IMR-90 (cell line): ENCODE data around the gene SERPINA12. TPM values are rescaled to one million over a fixed set of nuclear protein-coding genes. Genes with fewer than 3 reads are reported as not detected.

Experiments used
- ATAC-seq: fragments of 200-7000 bp; cut with Tn5 transposase; 2 replicates; pipeline ENCODE4 v1.9.1; 2020; ENCODE audit warnings: low read depth, mild to moderate bottlenecking, moderate library complexity
- BruUV-seq: library from RNA; stranded (reverse); fragments of 400-500 nt; replicated peaks from 2 replicates; lab custom pipeline; 2021; lab: Mats Ljungman, UMichigan
- CTCF ChIA-PET: fragments of 300-600 bp; formaldehyde crosslinking; extraction: SDS; loops from one replicate; lab custom pipeline; 2021; ENCODE audit warnings: antibody characterized with exemption; lab: Yijun Ruan, JAX
- POLR2A ChIA-PET: fragments of 300-600 bp; sonication (Branson Sonifier 250); formaldehyde crosslinking; loops from one replicate; lab custom pipeline; 2022; ENCODE audit warnings: antibody characterized with exemption; ENCODE audit not compliant: unreplicated experiment; lab: Charles Lee
- DNase-seq: peaks from one replicate; pipeline ENCODE4 v3.0.0; 2013
- H2AFZ ChIP-seq: replicated peaks from 2 replicates; pipeline ENCODE3; 2013; ENCODE audit warnings: low read length, mild to moderate bottlenecking; ENCODE audit not compliant: poor library complexity
- H2AK5ac ChIP-seq: 2 replicates; pipeline ENCODE4 v1.6.1; 2013; ENCODE audit warnings: low read depth, low read length, inconsistent platforms
- H2AK9ac ChIP-seq: replicated peaks from 2 replicates; pipeline ENCODE3; 2013; ENCODE audit warnings: mild to moderate bottlenecking, low read depth, low read length, moderate library complexity; ENCODE audit not compliant: poor library complexity
- H2BK120ac ChIP-seq: 2 replicates; pipeline ENCODE4 v1.6.1; 2013; ENCODE audit warnings: low read depth, low read length, inconsistent platforms
- H2BK15ac ChIP-seq: 3 replicates; pipeline ENCODE4 v1.6.1; 2013; ENCODE audit warnings: low read depth, low read length, inconsistent platforms
- H2BK20ac ChIP-seq: 2 replicates; pipeline ENCODE4 v1.6.1; 2013; ENCODE audit warnings: low read depth, mild to moderate bottlenecking, inconsistent platforms, low read length, moderate library complexity
- H2BK5ac ChIP-seq: 2 replicates; pipeline ENCODE4 v1.6.1; 2013; ENCODE audit warnings: mild to moderate bottlenecking, low read depth, low read length, inconsistent platforms; ENCODE audit not compliant: poor library complexity, severe bottlenecking
- H3K14ac ChIP-seq: replicated peaks from 2 replicates; pipeline ENCODE4 v1.6.1; 2013; ENCODE audit warnings: low read depth, low read length, inconsistent platforms
- H3K18ac ChIP-seq: 2 replicates; pipeline ENCODE4 v1.6.1; 2013; ENCODE audit warnings: low read depth, low read length, control low read depth
- H3K23ac ChIP-seq: 2 replicates; pipeline ENCODE4 v1.6.1; 2013; ENCODE audit warnings: low read depth, low read length, inconsistent platforms
- H3K27ac ChIP-seq: 2 replicates; pipeline ENCODE4 v1.5.1; 2013; ENCODE audit warnings: mild to moderate bottlenecking, control low read depth, low read length; ENCODE audit not compliant: insufficient read depth
- H3K27me3 ChIP-seq: 2 replicates; pipeline ENCODE4 v1.6.1; 2013; ENCODE audit warnings: low read length; ENCODE audit not compliant: control insufficient read depth, insufficient read depth
- H3K36me3 ChIP-seq: 2 replicates; pipeline ENCODE4 v1.6.1; 2013; ENCODE audit warnings: low read length, mixed read lengths; ENCODE audit not compliant: control insufficient read depth, insufficient read depth
- H3K4ac ChIP-seq: 2 replicates; pipeline ENCODE4 v1.6.1; 2013; ENCODE audit warnings: low read depth, low read length, inconsistent platforms
- H3K4me1 ChIP-seq: 2 replicates; pipeline ENCODE4 v1.6.1; 2013; ENCODE audit warnings: low read length, mixed read lengths; ENCODE audit not compliant: control insufficient read depth, insufficient read depth
- H3K4me2 ChIP-seq: 2 replicates; pipeline ENCODE4 v1.6.1; 2013; ENCODE audit warnings: low read depth, mild to moderate bottlenecking, control low read depth, low read length, moderate library complexity
- H3K4me3 ChIP-seq: 2 replicates; pipeline ENCODE4 v1.5.1; 2013; ENCODE audit warnings: low read depth, mild to moderate bottlenecking, control low read depth, low read length, moderate library complexity; ENCODE audit not compliant: insufficient read depth
- H3K56ac ChIP-seq: 2 replicates; pipeline ENCODE4 v1.6.1; 2013; ENCODE audit warnings: low read length, inconsistent platforms; ENCODE audit not compliant: insufficient read depth; ENCODE audit errors: extremely low read depth
- H3K79me1 ChIP-seq, 2 experiments: 2 replicates each; pipeline ENCODE4 v1.6.1; 2013; ENCODE audit warnings: low read length in 2 of 2, inconsistent platforms in 1 of 2, low read depth in 1 of 2
- H3K9ac ChIP-seq: 2 replicates; pipeline ENCODE4 v1.6.1; 2013; ENCODE audit warnings: low read depth, low read length, control low read depth
- H3K9me1 ChIP-seq: 2 replicates; pipeline ENCODE4 v1.6.1; 2013; ENCODE audit warnings: low read length, inconsistent platforms; ENCODE audit not compliant: insufficient read depth
- H3K9me3 ChIP-seq: 2 replicates; pipeline ENCODE4 v1.6.1; 2013; ENCODE audit warnings: low read length; ENCODE audit not compliant: control insufficient read depth, insufficient read depth
- H4K20me1 ChIP-seq: 2 replicates; pipeline ENCODE4 v1.6.1; 2013; ENCODE audit warnings: low read length, inconsistent platforms; ENCODE audit not compliant: insufficient read depth
- H4K5ac ChIP-seq: 2 replicates; pipeline ENCODE4 v1.6.1; 2013; ENCODE audit warnings: mild to moderate bottlenecking, low read depth, low read length, control low read depth
- H4K8ac ChIP-seq, 2 experiments: 2 replicates each; pipeline ENCODE4 v1.6.1; 2013; ENCODE audit warnings: low read depth in 2 of 2, low read length in 2 of 2, control low read depth in 1 of 2, inconsistent platforms in 1 of 2
- H4K91ac ChIP-seq: 2 replicates; pipeline ENCODE4 v1.6.1; 2013; ENCODE audit warnings: low read depth, low read length, inconsistent platforms; ENCODE audit not compliant: insufficient read depth
- BHLHE40 ChIP-seq: fragments of 150-350 bp; IDR thresholded peaks from 2 replicates; pipeline ENCODE4 v1.6.1; 2016; ENCODE audit warnings: mild to moderate bottlenecking, low read depth, low read length
- CEBPB ChIP-seq: IDR thresholded peaks from 2 replicates; pipeline ENCODE4 v1.6.1; 2012; ENCODE audit warnings: low read depth, low read length, improper control_type of control experiment
- CHD1 ChIP-seq: IDR thresholded peaks from 2 replicates; pipeline ENCODE4 v1.6.1; 2012; ENCODE audit warnings: low read depth, low read length, improper control_type of control experiment
- CTCF ChIP-seq: conservative IDR thresholded peaks from 2 replicates; pipeline ENCODE4 v1.5.1; 2012; ENCODE audit warnings: mild to moderate bottlenecking, low read depth, low read length, improper control_type of control experiment
- FOS ChIP-seq: fragments of 150-350 bp; IDR thresholded peaks from 2 replicates; pipeline ENCODE4 v1.6.1; 2016; ENCODE audit warnings: low read depth, low read length
- MAFK ChIP-seq: IDR thresholded peaks from 2 replicates; pipeline ENCODE4 v1.6.1; 2012; ENCODE audit warnings: low read depth, low read length, improper control_type of control experiment
- MAZ ChIP-seq: IDR thresholded peaks from 2 replicates; pipeline ENCODE4 v1.6.1; 2012; ENCODE audit warnings: low read depth, mild to moderate bottlenecking, low read length, improper control_type of control experiment, moderate library complexity, borderline replicate concordance
- MXI1 ChIP-seq: IDR thresholded peaks from 2 replicates; pipeline ENCODE4 v1.6.1; 2012; ENCODE audit warnings: low read depth, mild to moderate bottlenecking, low read length, moderate library complexity, borderline replicate concordance
- NFE2L2 ChIP-seq: fragments of 150-350 bp; IDR thresholded peaks from 2 replicates; pipeline ENCODE4 v1.6.1; 2016; ENCODE audit warnings: low read depth, mild to moderate bottlenecking, low read length
- POLR2A ChIP-seq: IDR thresholded peaks from 2 replicates; pipeline ENCODE4 v1.6.1; 2012; ENCODE audit warnings: mild to moderate bottlenecking, low read depth, low read length
- RAD21 ChIP-seq: IDR thresholded peaks from 2 replicates; pipeline ENCODE4 v1.6.1; 2012; ENCODE audit warnings: low read length, improper control_type of control experiment
- RCOR1 ChIP-seq: IDR thresholded peaks from 2 replicates; pipeline ENCODE4 v1.6.1; 2012; ENCODE audit warnings: mild to moderate bottlenecking, low read length, improper control_type of control experiment; ENCODE audit not compliant: insufficient replicate concordance
- RFX5 ChIP-seq: IDR thresholded peaks from 2 replicates; pipeline ENCODE4 v1.8.0; 2012; ENCODE audit warnings: low read depth, mild to moderate bottlenecking, low read length, moderate library complexity
- SMC3 ChIP-seq: fragments of 150-350 bp; IDR thresholded peaks from 2 replicates; pipeline ENCODE4 v1.6.1; 2016; ENCODE audit warnings: low read depth, mild to moderate bottlenecking, antibody characterized with exemption, low read length, moderate library complexity
- WGBS, 2 experiments: methylation state at CpG; one replicate each; pipeline versions ENCODE4 v1.1.5 to v1.1.7; 2013; ENCODE audit warnings: missing lambda C conversion rate in 2 of 2; ENCODE audit not compliant: insufficient read length in 1 of 2; ENCODE audit errors: extremely low coverage in 2 of 2; 5-methylcytosine and 5-hydroxymethylcytosine counted together
- dilution Hi-C: fragments of 300-500 bp; cut with HindIII; formaldehyde crosslinking; loops from one replicate; pipeline ENCODE4 v1.14.3; 2018; ENCODE audit warnings: low sequenced_read_pairs; ENCODE audit not compliant: unreplicated experiment
- in situ Hi-C: fragments of 300-500 bp; cut with MboI; formaldehyde crosslinking; loops from 3 replicates; pipeline ENCODE4 v1.14.3; 2019; ENCODE audit warnings: low sequenced_read_pairs, inconsistent platforms, mixed read lengths
- intact Hi-C: fragments of 100-400 bp; cut with micrococcal nuclease; formaldehyde crosslinking; loops from 2 replicates; pipeline ENCODE4 v1.10.0; 2022
- polyA plus RNA-seq, 3 experiments: library from polyadenylated mRNA; depleted of rRNA; stranded (reverse); fragments of >200 nt; gene quantifications; 2 replicates each; pipeline ENCODE4 v1.2.3, GENCODE V29; 2012; ENCODE audit warnings: low replicate concordance in 1 of 3
- total RNA-seq: library from RNA; depleted of rRNA; stranded (reverse); fragments of >200 nt; gene quantifications from 2 replicates; pipeline ENCODE4 v1.2.3, GENCODE V29; 2012
- TF ChIP-seq, protein P1 (sequence below): fragments of 150-350 bp; IDR thresholded peaks from 2 replicates; pipeline ENCODE4 v1.6.1; 2016; ENCODE audit warnings: low read depth, mild to moderate bottlenecking, low read length, moderate library complexity, borderline replicate concordance
- TF ChIP-seq, protein P2 (sequence below): fragments of 150-350 bp; IDR thresholded peaks from 2 replicates; pipeline ENCODE4 v1.6.1; 2017; ENCODE audit warnings: mild to moderate bottlenecking, antibody characterized with exemption, low read length, low read depth

The SERPINA12 gene
- total and polyA plus RNA-seq, 2 of the 4 experiments (the other 2 are of a cell fraction) = not detected

DNA sequence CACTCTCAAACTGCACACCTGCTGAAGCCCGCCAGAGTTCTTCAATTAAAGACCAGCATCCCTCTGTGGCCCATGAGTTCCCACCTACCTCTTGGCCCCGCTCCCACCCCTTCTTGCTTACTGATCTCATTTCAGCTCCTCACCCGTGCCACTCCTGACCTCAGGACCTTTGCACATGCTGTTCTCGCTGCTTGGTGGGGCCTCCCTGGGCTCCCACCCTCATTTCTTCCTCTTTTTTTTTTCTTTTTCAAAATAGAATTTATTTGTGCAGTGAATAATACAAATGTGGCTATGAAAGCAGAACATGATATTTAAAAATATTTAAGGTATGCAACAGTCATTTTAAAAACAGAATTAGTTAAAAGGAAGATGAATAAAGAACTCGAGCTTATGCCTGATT is 24.8 kb downstream of the SERPINA12 start:
- Histone ChIP-seq H4K20me1 (no peaks in the 10 kb centered on the region), H4K91ac (no peak overlapping the region), H3K4me1 (no peaks in the 10 kb centered on the region; the same call in 1 of the 2 replicates), H2BK15ac (no peak overlapping the region), H2BK120ac (no peak overlapping the region), H3K4ac (no peak overlapping the region), H3K23ac (no peak overlapping the region), H3K9me3 (no peaks in the 10 kb centered on the region), H3K79me1 (no peaks in the 10 kb centered on the region), H3K4me2 (no peak overlapping the region), H2BK5ac (no peak overlapping the region), H3K56ac (no peak overlapping the region), H2AK9ac (no peak overlapping the region), H2AFZ (peak overlapping the region; percentile 10), H3K36me3 (no peaks in the 10 kb centered on the region), H3K9me1 (no peaks in the 10 kb centered on the region), H3K18ac (no peak overlapping the region), H3K4me3 (no peak overlapping the region), H4K5ac (no peak overlapping the region), H3K14ac (no peak overlapping the region), H2BK20ac (no peak overlapping the region), H4K8ac (no peak overlapping the region), H3K27ac (no peak overlapping the region), H3K9ac (no peak overlapping the region), H2AK5ac (no peak overlapping the region), H3K27me3 (peaks cover 10% of the 10 kb centered on the region)
- TF ChIP-seq RAD21 (no peak), CHD1 (no peak), CTCF (no peak), NFE2L2 (no peak), RFX5 (no peak), SMC3 (no peak), MAFK (no peak), MAZ (no peak), RCOR1 (no peak), MXI1 (no peak), BHLHE40 (no peak), POLR2A (no peak), FOS (no peak), CEBPB (no peak)
- TF ChIP-seq, protein P1, sequence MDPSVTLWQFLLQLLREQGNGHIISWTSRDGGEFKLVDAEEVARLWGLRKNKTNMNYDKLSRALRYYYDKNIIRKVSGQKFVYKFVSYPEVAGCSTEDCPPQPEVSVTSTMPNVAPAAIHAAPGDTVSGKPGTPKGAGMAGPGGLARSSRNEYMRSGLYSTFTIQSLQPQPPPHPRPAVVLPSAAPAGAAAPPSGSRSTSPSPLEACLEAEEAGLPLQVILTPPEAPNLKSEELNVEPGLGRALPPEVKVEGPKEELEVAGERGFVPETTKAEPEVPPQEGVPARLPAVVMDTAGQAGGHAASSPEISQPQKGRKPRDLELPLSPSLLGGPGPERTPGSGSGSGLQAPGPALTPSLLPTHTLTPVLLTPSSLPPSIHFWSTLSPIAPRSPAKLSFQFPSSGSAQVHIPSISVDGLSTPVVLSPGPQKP = no peak
- TF ChIP-seq, protein P2, sequence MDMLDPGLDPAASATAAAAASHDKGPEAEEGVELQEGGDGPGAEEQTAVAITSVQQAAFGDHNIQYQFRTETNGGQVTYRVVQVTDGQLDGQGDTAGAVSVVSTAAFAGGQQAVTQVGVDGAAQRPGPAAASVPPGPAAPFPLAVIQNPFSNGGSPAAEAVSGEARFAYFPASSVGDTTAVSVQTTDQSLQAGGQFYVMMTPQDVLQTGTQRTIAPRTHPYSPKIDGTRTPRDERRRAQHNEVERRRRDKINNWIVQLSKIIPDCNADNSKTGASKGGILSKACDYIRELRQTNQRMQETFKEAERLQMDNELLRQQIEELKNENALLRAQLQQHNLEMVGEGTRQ = no peak
- intact Hi-C loops = loop anchor here (10.0 kb wide), 1 partner anchor 300 kb away; no protein-coding TSS in a partner anchor
- dilution Hi-C loops = no loop called here
- ATAC-seq = no peak
- 100% methylated on average over 1 of the region's 5 CpGs; no CpG with 5 or more reads in 1 of the 2 experiments for WGBS, 2 experiments
- no TSS peak for BruUV-seq
- POLR2A ChIA-PET = no interaction called here
- CTCF ChIA-PET = no interaction called here
- in situ Hi-C loops = no loop called here
- DNase-seq = no peak
